PC-3 (cell line): ENCODE measurements around the gene ZBED4. TPM values are rescaled to one million over a fixed set of nuclear protein-coding genes. Genes with fewer than 3 reads are reported as not detected.

ENCODE experiments used
- ATAC-seq: fragments of 200-7000 bp; cut with Tn5 transposase; 2 replicates; pipeline ENCODE4 v1.9.1; 2020; ENCODE audit warnings: mild to moderate bottlenecking, moderate library complexity
- BruUV-seq: library from RNA; stranded (reverse); fragments of 400-500 nt; replicated peaks from 2 replicates; lab custom pipeline; 2021; lab: Mats Ljungman, UMichigan
- CTCF ChIA-PET: fragments of 300-600 bp; sonication (Branson Sonifier 250); formaldehyde crosslinking; loops from one replicate; lab custom pipeline; 2022; ENCODE audit warnings: antibody characterized with exemption; lab: Charles Lee
- POLR2A ChIA-PET: fragments of 300-600 bp; sonication (Branson Sonifier 250); formaldehyde crosslinking; loops from one replicate; lab custom pipeline; 2022; ENCODE audit warnings: antibody characterized with exemption; ENCODE audit not compliant: unreplicated experiment; lab: Charles Lee
- DNase-seq: peaks from one replicate; pipeline ENCODE4 v3.0.0-alpha.2; 2015
- H2AFZ ChIP-seq: fragments of 300-600 bp; sonication (generic); 2 replicates; pipeline ENCODE4 v1.6.0; 2016; ENCODE audit warnings: antibody characterized with exemption, low read length
- H3F3A ChIP-seq: fragments of 300-600 bp; sonication (generic); one replicate; pipeline ENCODE4 v1.6.0; 2017; ENCODE audit warnings: antibody characterized with exemption, low read length, control low read depth, mild to moderate bottlenecking; ENCODE audit not compliant: unreplicated experiment
- H3K27ac ChIP-seq: fragments of 300-600 bp; sonication (generic); 2 replicates; pipeline ENCODE4 v1.5.1; 2016; ENCODE audit warnings: mild to moderate bottlenecking, low read length
- H3K27me3 ChIP-seq: fragments of 300-600 bp; sonication (generic); 2 replicates; pipeline ENCODE4 v1.6.1; 2016; ENCODE audit warnings: low read length, mixed read lengths
- H3K36me3 ChIP-seq: fragments of 300-600 bp; sonication (generic); 2 replicates; pipeline ENCODE4 v1.6.1; 2016; ENCODE audit warnings: low read depth, mixed run types, low read length, mixed read lengths
- H3K4me1 ChIP-seq: fragments of 300-600 bp; sonication (generic); 2 replicates; pipeline ENCODE4 v1.5.1; 2016; ENCODE audit warnings: low read length; ENCODE audit not compliant: insufficient read depth
- H3K4me2 ChIP-seq: fragments of 300-600 bp; sonication (generic); 2 replicates; pipeline ENCODE4 v1.6.0; 2016; ENCODE audit warnings: low read length
- H3K4me3 ChIP-seq: fragments of 300-600 bp; sonication (generic); 2 replicates; pipeline ENCODE4 v1.5.1; 2016; ENCODE audit warnings: mild to moderate bottlenecking, low read length, mixed read lengths
- H3K79me2 ChIP-seq: fragments of 300-600 bp; sonication (generic); 2 replicates; pipeline ENCODE4 v1.6.1; 2017; ENCODE audit warnings: low read length, mixed read lengths
- H3K9ac ChIP-seq: fragments of 300-600 bp; sonication (generic); 2 replicates; pipeline ENCODE4 v1.6.0; 2016; ENCODE audit warnings: mild to moderate bottlenecking, low read length
- H3K9me2 ChIP-seq: fragments of 300-600 bp; sonication (generic); replicated peaks from 2 replicates; pipeline ENCODE4 v1.6.1; 2016; ENCODE audit warnings: mixed run types, low read length, mixed read lengths
- H3K9me3 ChIP-seq: fragments of 300-600 bp; sonication (generic); 2 replicates; pipeline ENCODE4 v1.6.1; 2016; ENCODE audit warnings: low read length, mixed read lengths
- H4K20me1 ChIP-seq: fragments of 300-600 bp; sonication (generic); 2 replicates; pipeline ENCODE4 v1.6.1; 2016; ENCODE audit warnings: low read length, mixed read lengths
- CTCF ChIP-seq: fragments of 300-600 bp; sonication (generic); conservative IDR thresholded peaks from 2 replicates; pipeline ENCODE4 v1.5.1; 2017; ENCODE audit warnings: antibody characterized with exemption, low read depth, mild to moderate bottlenecking, low read length
- EZH2 ChIP-seq: fragments of 300-600 bp; sonication (generic); IDR thresholded peaks from one replicate; pipeline ENCODE4 v1.6.1; 2017; ENCODE audit warnings: antibody characterized with exemption, mild to moderate bottlenecking, low read length; ENCODE audit not compliant: unreplicated experiment
- EZH2phosphoT487 ChIP-seq: fragments of 300-600 bp; sonication (generic); IDR thresholded peaks from 2 replicates; pipeline ENCODE4 v1.6.1; 2018; ENCODE audit warnings: mild to moderate bottlenecking, antibody characterized with exemption, low read length, borderline replicate concordance
- intact Hi-C: fragments of 100-400 bp; cut with micrococcal nuclease; formaldehyde crosslinking; loops from 2 replicates; pipeline ENCODE4 v1.9.0; 2023
- total RNA-seq: library from RNA; depleted of rRNA; stranded (reverse); fragments of >200 nt; gene quantifications from 2 replicates; pipeline ENCODE4 v1.2.3, GENCODE V29; 2014

The ZBED4 gene
- total RNA-seq, 1 experiment from 2014 or later: 11.5 TPM

- ChIA-PET CTCF (no interaction called here), POLR2A (no interaction called here)
- Histone ChIP-seq H3K4me3 (no peak overlapping the region), H3K79me2 (no peaks in the 10 kb centered on the region), H3K4me2 (no peak overlapping the region), H3K9me2 (no peaks in the 10 kb centered on the region), H3F3A (no peaks in the 10 kb centered on the region), H3K9me3 (no peaks in the 10 kb centered on the region), H3K4me1 (no peaks in the 10 kb centered on the region), H3K27ac (no peak overlapping the region), H3K36me3 (no peaks in the 10 kb centered on the region), H2AFZ (no peak overlapping the region), H3K9ac (no peak overlapping the region), H3K27me3 (peaks cover 14% of the 10 kb centered on the region), H4K20me1 (no peaks in the 10 kb centered on the region)
- ATAC-seq (no peak), DNase-seq (no peak)
- BruUV-seq: no TSS peak
- TF ChIP-seq CTCF (no peak), EZH2 (no peak), EZH2phosphoT487 (no peak)
- intact Hi-C loops: no loop called here
These were observed 7.8 kb upstream of the ZBED4 start for GRCh38 chr22:49845666-49846459.

- Histone ChIP-seq H2AFZ (no peak overlapping the region), H3K9me2 (no peaks in the 10 kb centered on the region), H3K4me1 (no peaks in the 10 kb centered on the region), H3F3A (no peaks in the 10 kb centered on the region), H3K9me3 (no peaks in the 10 kb centered on the region), H3K27me3 (peaks cover 14% of the 10 kb centered on the region), H3K79me2 (no peaks in the 10 kb centered on the region), H3K27ac (no peak overlapping the region), H3K4me2 (0 out of 2 replicates have a peak overlapping the region, but pooled peaks have one; percentile 37), H3K4me3 (no peak overlapping the region), H4K20me1 (no peaks in the 10 kb centered on the region), H3K9ac (no peak overlapping the region), H3K36me3 (no peaks in the 10 kb centered on the region)
- TF ChIP-seq EZH2phosphoT487 (peak; percentile 45; the same call in 1 of the 2 replicates), CTCF (no peak)
- ChIA-PET CTCF (no interaction called here), POLR2A (no interaction called here)
- intact Hi-C loops: no loop called here
- no TSS peak for BruUV-seq
- DNase-seq: no peak
- ATAC-seq: no peak
These were observed 5.6 kb upstream of the ZBED4 start for GRCh38 chr22:49847751-49848689.
